K562 (cell line): ENCODE results near the gene LZTR1. TPM values are rescaled to one million over a fixed set of nuclear protein-coding genes. Genes with fewer than 3 reads are reported as not detected.

ENCODE experiments used
- BMI1 ChIP-seq: fragments of 150-350 bp; IDR thresholded peaks from 2 replicates; pipeline ENCODE4 v1.6.1; 2014; ENCODE audit warnings: low read length
- BRCA1 ChIP-seq, 2 experiments: fragments of 450-650 bp in 1 of 2; sonication (generic) in 1 of 2; formaldehyde crosslinking in 1 of 2; IDR thresholded peaks; 2 replicates each; pipeline versions ENCODE4 v1.5.0 to v1.6.1; 2017 to 2020; ENCODE audit warnings: mild to moderate bottlenecking in 1 of 2, missing genetic modification reagents in 1 of 2
- CREB1 ChIP-seq, 2 experiments: sonication (generic) in 1 of 2; formaldehyde crosslinking in 1 of 2; IDR thresholded peaks; 2 replicates each; pipeline versions ENCODE4 v1.6.1 to v1.8.0; 2012 to 2022; ENCODE audit warnings: inconsistent platforms in 1 of 2, mild to moderate bottlenecking in 1 of 2, missing genetic modification reagents in 1 of 2, moderate library complexity in 1 of 2
- ETV5 ChIP-seq: sonication (generic); formaldehyde crosslinking; IDR thresholded peaks from 2 replicates; pipeline ENCODE4 v1.4.0; 2020; ENCODE audit warnings: low read depth, mild to moderate bottlenecking, missing genetic modification reagents
- KAT7 ChIP-seq: sonication (generic); formaldehyde crosslinking; IDR thresholded peaks from 2 replicates; pipeline ENCODE4 v1.8.0; 2022; ENCODE audit warnings: missing genetic modification reagents, mild to moderate bottlenecking, borderline replicate concordance
- MIER1 ChIP-seq: fragments of 450-650 bp; IDR thresholded peaks from 2 replicates; pipeline ENCODE4 v1.6.1; 2016; ENCODE audit warnings: antibody characterized with exemption, mild to moderate bottlenecking, low read depth
- NRF1 ChIP-seq, 2 experiments: fragments of 450-650 bp; IDR thresholded peaks in 1 of 2; conservative IDR thresholded peaks in 1 of 2; 2 replicates each; pipeline ENCODE4 v1.6.1; 2014; ENCODE audit warnings: mild to moderate bottlenecking in 2 of 2
- POLR2A ChIP-seq: fragments of 450-650 bp; conservative IDR thresholded peaks from 2 replicates; pipeline ENCODE4 v1.6.1; 2016
- TBL1XR1 ChIP-seq, 2 experiments: IDR thresholded peaks; 2 replicates each; pipeline ENCODE4 v1.6.1; 2012; ENCODE audit warnings: improper control_type of control experiment in 2 of 2, low read length in 2 of 2, mild to moderate bottlenecking in 1 of 2
- U2AF1 ChIP-seq: fragments of 200-400 bp; formaldehyde crosslinking; optimal IDR thresholded peaks from 2 replicates; pipeline ENCODE3; 2017; ENCODE audit warnings: mild to moderate bottlenecking, low read depth, low read length, moderate library complexity
- ZNF146 ChIP-seq: IDR thresholded peaks from one replicate; pipeline ENCODE4 v1.6.1; 2018; ENCODE audit warnings: missing compliant biosample characterization; ENCODE audit not compliant: unreplicated experiment
- ZNF24 ChIP-seq: fragments of 450-650 bp; IDR thresholded peaks from 2 replicates; pipeline ENCODE4 v1.6.1; 2016
- ZNF324 ChIP-seq: fragments of 250-450 bp; sonication (Bioruptor Pico); IDR thresholded peaks from 2 replicates; pipeline ENCODE4 v1.4.0; 2020; ENCODE audit warnings: mild to moderate bottlenecking
- ZNF354B ChIP-seq: fragments of 250-450 bp; sonication (Bioruptor Pico); IDR thresholded peaks from 2 replicates; pipeline ENCODE4 v1.4.0; 2020
- ZNF584 ChIP-seq: fragments of 200-800 bp; sonication (Bioruptor generic); IDR thresholded peaks from 2 replicates; pipeline ENCODE4 v1.6.1; 2016; ENCODE audit warnings: low read depth, mild to moderate bottlenecking, missing genetic modification characterization, missing compliant biosample characterization
- ZNF589 ChIP-seq: fragments of 200-800 bp; sonication (Bioruptor generic); IDR thresholded peaks from 2 replicates; pipeline ENCODE4 v1.6.1; 2016; ENCODE audit warnings: low read depth, missing genetic modification characterization, missing compliant biosample characterization
- polyA plus RNA-seq, 8 experiments: library from polyadenylated mRNA; depleted of rRNA in 4 of 8; stranded (reverse) in 5 of 8; unstranded in 3 of 8; fragments of >200 nt; fragmentation: Nextera tagmentation in 2 of 8; fragmentation: Illumina TruSeq in 1 of 8; extraction: Ambion mirVana in 2 of 8; extraction: Trizol in 1 of 8; gene quantifications; 2 replicates each; pipeline versions ENCODE4 v1.2.1 to v1.2.3, GENCODE V29; 2011 to 2014; ENCODE audit warnings: inconsistent platforms in 1 of 8, missing spikeins in 1 of 8
- total RNA-seq, 7 experiments: library from RNA; depleted of rRNA in 6 of 7; stranded (reverse); fragments of >200 nt in 6 of 7; fragmentation: Illumina TruSeq in 2 of 7; extraction: Trizol in 2 of 7; gene quantifications; 2 replicates each; pipeline versions ENCODE4 v1.2.1 to v1.2.3, GENCODE V29; 2011 to 2021; ENCODE audit warnings: low replicate concordance in 1 of 7
- TF ChIP-seq, protein P1 (sequence below): fragments of 250-450 bp; sonication (Bioruptor Pico); IDR thresholded peaks from 2 replicates; pipeline ENCODE4 v1.4.0; 2020; ENCODE audit warnings: mild to moderate bottlenecking, moderate library complexity
- TF ChIP-seq, protein P2 (sequence below): sonication (generic); formaldehyde crosslinking; IDR thresholded peaks from 2 replicates; pipeline ENCODE4 v1.8.0; 2022; ENCODE audit warnings: mild to moderate bottlenecking, missing genetic modification reagents
- TF ChIP-seq, protein P3 (sequence below): sonication (generic); formaldehyde crosslinking; IDR thresholded peaks from 2 replicates; pipeline ENCODE4 v1.8.0; 2022; ENCODE audit warnings: mild to moderate bottlenecking, missing genetic modification reagents, borderline replicate concordance

LZTR1 gene
- total and polyA plus RNA-seq, 9 of the 15 experiments (the other 6 are each of a cell fraction or from before 2014, with no cell fraction given), result 2.2 to 135 (median 63.0) TPM

DNA sequence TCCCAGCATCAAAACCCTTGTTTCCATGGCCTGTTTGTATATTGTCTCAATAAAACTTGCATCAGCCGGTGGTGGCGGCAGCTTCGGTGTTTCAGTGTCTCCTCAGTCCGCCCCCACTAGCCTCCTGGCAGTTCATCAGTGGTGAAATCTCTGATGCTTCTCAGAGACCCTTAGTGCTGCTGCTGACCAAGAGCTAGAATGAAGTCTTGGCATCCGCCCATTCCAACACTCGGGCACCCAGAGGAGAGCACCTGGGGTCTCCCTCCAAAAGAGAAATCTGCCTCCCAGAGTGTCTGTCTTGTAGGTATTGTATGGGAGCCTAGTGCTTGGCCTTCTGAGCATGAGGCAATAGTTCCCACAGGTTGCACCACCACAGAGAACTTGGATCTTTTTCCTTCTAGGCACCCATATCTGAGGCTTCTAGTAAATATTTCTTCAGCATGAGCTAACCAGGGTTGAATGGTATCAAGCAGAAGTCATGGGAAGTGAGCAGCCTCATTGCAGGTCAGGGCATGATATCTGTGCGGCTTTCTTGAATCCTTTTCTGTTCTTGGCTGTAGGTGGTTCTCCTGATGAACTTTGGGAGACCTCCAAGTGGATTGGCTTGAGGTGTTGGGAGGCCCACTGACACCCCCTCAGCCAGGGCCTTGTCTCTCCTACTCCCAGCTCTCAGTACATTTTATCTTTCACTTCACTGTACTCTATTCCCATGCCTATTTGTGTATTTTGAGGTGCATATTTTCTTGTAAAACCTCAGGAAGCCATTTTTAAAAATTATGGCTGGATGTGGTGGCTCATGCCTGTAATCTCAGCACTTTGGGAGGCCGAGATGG is 28.2 kb upstream of the LZTR1 start (continued):
- TF ChIP-seq POLR2A, result no peak; the same call in none of the 2 replicates
- TF ChIP-seq KAT7 (CRISPR knock-in tag), result 0 out of 2 replicates have a peak, but pooled peaks have one; percentile 58
- TF ChIP-seq, protein P1, sequence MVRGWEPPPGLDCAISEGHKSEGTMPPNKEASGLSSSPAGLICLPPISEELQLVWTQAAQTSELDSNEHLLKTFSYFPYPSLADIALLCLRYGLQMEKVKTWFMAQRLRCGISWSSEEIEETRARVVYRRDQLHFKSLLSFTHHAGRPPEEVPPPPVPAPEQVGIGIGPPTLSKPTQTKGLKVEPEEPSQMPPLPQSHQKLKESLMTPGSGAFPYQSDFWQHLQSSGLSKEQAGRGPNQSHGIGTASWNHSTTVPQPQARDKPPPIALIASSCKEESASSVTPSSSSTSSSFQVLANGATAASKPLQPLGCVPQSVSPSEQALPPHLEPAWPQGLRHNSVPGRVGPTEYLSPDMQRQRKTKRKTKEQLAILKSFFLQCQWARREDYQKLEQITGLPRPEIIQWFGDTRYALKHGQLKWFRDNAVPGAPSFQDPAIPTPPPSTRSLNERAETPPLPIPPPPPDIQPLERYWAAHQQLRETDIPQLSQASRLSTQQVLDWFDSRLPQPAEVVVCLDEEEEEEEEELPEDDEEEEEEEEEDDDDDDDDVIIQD (CRISPR knock-in tag), result no peak
- TF ChIP-seq NRF1 (conservative IDR thresholded peaks at IDR 0.05 in 1 of 2, IDR thresholded peaks at IDR 0.05 in 1 of 2), result peak in 1 of 2 experiments; percentile 5; a peak in 1 of 4 replicates
- 0 out of 2 replicates have a peak, but pooled peaks have one; percentile 49 for TF ChIP-seq ZNF584 (CRISPR knock-in tag)
- no peak; the same call in 1 of the 2 replicates for TF ChIP-seq ZNF24
- no peak for TF ChIP-seq CREB1 (IDR thresholded peaks at IDR 0.05)
- no peak for TF ChIP-seq CREB1 (CRISPR knock-in tag; IDR thresholded peaks at IDR 0.05)
- TF ChIP-seq, protein P2, sequence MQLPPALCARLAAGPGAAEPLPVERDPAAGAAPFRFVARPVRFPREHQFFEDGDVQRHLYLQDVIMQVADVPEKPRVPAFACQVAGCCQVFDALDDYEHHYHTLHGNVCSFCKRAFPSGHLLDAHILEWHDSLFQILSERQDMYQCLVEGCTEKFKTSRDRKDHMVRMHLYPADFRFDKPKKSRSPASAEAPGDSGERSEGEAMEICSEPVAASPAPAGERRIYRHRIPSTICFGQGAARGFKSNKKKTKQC, result peak; percentile 69; the same call in 1 of the 2 replicates
- TF ChIP-seq, protein P3, sequence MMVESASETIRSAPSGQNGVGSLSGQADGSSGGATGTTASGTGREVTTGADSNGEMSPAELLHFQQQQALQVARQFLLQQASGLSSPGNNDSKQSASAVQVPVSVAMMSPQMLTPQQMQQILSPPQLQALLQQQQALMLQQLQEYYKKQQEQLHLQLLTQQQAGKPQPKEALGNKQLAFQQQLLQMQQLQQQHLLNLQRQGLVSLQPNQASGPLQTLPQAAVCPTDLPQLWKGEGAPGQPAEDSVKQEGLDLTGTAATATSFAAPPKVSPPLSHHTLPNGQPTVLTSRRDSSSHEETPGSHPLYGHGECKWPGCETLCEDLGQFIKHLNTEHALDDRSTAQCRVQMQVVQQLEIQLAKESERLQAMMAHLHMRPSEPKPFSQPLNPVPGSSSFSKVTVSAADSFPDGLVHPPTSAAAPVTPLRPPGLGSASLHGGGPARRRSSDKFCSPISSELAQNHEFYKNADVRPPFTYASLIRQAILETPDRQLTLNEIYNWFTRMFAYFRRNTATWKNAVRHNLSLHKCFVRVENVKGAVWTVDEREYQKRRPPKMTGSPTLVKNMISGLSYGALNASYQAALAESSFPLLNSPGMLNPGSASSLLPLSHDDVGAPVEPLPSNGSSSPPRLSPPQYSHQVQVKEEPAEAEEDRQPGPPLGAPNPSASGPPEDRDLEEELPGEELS, result no peak
- TF ChIP-seq TBL1XR1 (IDR thresholded peaks at IDR 0.05; ENCODE audit: low read length in 2 of 2), result 0 out of 4 replicates have a peak, but pooled peaks of 1 of the 2 experiments have one; percentile 33
- no peak for TF ChIP-seq BMI1
- peak; percentile 41; the same call in 1 of the 2 replicates for TF ChIP-seq ETV5
- peak; percentile 33 for TF ChIP-seq U2AF1
- TF ChIP-seq MIER1, result no peak
- no peak for TF ChIP-seq ZNF589
- TF ChIP-seq ZNF146 (CRISPR knock-in tag), result no peak
- no peak for TF ChIP-seq BRCA1 (IDR thresholded peaks at IDR 0.05)
- peak; percentile 50; the same call in 1 of the 2 replicates for TF ChIP-seq BRCA1 (CRISPR knock-in tag; IDR thresholded peaks at IDR 0.05)
- no peak for TF ChIP-seq ZNF354B (CRISPR knock-in tag)
- no peak for TF ChIP-seq ZNF324 (CRISPR knock-in tag)
